CD4-positive, alpha-beta T cell treated with Interleukin-1 beta for 1 hour (primary cell): Measurements from ENCODE around the gene CCDC86.

ENCODE experiments used
- DNase-seq, 2 donors: peaks; one replicate each; pipeline ENCODE4 v3.0.0-alpha.2; 2020 to 2022

CCDC86 gene

DNA sequence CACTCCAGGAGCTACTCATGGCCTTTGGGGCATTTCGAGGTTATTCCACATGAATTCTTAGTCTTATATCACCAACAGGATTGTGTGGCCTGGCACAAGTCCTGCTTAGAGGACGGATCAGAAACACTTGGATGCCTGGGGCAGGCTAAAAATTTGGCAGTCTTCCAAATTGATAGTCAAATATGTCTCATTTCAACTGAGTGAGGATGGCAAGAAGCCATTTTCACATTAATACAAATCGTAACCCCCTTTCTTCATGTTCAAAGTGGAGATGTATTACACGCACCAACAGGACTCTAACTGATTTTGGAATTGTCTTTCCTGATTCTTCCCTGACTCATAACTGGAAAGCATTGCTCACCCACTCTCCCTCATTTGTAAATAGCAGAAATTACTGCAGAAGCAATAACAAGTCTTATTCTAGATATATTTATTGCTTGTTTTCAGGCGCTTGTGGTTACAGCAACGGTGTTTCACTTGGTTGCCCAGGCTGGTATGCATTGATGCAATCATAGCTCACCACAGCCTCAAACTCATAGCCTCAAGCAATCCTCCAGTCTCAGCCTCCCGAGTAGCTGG, 10.3 kb upstream of the CCDC86 start:
- no peak for DNase-seq

DNA sequence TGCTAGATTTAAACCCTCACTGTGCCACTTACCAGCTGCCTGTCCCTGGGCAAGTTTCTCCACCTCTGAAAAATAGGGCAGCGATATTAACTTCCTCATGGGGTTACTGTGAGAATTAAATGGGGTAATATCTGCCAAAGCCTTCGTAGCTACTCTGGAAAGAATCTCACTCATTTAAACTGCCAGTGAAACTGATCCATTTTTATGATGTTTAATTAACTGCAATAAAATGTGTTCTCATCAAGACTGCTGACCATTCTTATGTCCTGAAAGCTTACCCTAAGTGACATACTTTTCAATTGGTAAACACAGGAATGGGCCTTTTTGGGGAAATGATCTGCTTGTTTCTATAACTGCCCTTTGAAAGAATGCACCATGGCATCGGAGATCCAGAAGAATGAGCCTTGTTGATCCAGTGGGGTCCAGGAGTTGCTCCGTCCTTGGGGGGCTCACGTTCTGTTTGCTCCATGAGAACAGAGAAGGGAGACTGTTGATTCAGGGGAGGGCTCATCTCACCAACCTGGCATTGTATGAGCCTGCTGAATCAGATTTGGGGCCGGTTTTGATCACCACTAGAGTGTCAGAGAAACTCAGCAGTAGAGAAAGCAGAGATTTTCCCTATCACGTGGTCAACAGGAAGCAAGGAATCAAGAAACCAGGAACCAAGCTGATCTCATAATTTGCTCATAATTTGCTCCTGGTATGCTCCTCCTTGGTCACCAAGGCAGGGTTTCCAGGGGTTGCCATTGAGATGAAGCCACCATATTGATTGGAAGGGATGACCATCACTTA, 7.0 kb upstream of the CCDC86 start:
- no peak for DNase-seq

DNA sequence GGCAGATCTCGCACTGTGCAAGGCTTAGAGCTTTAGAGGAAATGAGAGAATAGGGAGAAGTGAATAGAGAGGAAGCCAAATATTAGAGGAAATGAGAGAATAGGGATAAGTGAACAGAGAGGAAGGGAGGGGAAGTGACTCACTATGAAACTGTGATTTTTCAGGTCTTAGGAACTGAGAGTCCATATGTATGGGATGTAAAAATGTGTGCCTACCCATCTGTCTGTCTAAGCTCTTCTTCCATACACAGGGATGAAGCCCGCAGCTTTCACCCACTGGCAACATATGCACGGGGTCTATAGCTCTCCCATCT, 6.4 kb upstream of the CCDC86 start:
- DNase-seq: no peak

DNA sequence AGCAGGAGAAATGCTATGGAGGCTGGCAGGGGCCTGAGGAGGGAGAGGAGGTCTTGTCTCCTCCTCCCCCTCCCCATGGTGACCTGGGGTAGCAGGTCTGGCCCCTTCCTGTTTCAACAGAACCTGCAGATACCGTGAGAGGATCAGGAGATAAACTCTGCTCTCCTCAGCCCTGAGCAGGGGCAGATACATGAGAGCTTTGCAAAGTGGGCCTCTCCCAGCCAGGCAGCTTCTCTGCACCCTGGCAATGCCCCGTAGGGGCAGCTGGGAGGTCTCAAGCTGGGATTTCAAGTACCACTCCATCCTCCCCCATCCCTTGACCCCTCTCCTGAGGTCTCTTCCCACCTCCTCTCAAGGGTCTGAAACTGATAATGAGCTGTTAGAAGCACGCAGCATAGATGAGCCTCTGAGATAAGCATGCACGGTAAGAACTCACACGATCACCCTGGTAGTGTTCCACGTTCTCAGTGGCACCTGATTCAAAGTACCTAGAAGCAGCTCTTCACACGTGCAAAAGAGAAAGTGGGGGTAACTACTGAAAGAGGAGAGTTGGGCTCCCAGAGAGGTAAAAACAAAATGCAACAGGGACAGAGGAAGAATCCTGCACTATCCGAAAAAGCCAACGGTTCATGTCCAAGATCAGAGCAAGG, 4.9 kb upstream of the CCDC86 start:
- no peak for DNase-seq

DNA sequence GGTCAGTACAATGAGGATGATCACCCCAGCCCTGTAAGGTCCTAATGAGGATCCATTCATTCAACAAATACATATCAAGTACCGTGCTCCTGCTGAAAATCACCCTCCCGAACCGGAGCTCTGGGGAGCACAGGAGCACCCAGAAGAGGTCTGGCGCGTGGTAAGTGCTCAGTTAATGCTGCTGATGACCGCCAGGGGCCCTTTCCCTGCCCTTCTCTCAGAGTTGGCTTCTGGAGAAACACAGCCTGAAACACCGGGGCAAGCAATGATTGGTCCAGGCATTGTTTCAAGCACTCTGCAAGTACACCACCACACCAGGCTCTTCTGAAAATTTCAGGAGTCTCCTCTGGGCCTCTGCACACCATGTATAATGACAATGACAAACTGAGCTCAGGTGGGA, 3.8 kb upstream of the CCDC86 start:
- DNase-seq: no peak

DNA sequence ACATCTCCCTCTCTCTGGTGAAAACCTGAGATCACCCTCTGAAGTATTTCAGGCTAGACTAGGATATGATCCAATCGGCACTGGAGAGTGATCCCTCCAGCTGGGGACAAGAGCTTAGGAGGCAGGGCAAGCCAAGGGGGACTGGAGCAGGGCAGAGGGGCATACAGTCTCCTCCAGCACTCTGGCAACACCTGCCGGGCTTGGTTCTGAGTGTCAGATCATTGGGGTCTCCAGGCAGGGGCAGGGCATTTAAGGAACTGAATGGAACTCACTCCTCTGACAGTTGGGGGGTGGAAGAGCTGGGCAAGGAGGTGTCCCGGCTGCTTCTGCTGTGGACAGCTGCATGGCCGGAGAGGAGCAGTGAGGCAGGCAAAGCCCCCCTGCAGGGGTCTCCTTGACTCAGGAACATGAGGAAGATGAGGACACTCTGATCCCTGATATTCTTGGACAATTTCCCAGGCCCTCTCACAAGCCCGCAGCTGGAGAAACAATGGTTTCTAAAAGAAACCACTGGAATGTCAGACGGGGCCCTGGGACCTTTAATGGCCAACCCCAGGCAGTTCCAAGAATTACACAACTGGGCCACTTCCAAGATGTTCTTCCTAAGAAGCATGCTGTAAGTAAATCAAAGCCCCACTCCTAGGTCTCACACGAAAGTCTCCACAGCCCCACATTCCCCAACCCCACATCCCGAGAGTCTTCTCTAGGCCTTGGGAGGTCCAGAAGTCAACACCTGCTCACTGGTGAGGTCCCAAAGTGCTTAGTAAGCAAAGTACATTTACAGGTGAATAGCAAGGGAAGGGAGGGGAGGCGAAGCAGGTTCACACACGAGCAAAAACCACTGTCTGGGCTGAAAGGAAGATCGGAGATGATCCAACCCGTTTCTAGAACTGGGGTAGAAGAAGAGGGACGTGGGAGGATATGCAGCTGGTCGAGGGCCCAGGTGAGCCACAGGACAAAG, 1.2 kb upstream of the CCDC86 start:
- no peak for DNase-seq

DNA sequence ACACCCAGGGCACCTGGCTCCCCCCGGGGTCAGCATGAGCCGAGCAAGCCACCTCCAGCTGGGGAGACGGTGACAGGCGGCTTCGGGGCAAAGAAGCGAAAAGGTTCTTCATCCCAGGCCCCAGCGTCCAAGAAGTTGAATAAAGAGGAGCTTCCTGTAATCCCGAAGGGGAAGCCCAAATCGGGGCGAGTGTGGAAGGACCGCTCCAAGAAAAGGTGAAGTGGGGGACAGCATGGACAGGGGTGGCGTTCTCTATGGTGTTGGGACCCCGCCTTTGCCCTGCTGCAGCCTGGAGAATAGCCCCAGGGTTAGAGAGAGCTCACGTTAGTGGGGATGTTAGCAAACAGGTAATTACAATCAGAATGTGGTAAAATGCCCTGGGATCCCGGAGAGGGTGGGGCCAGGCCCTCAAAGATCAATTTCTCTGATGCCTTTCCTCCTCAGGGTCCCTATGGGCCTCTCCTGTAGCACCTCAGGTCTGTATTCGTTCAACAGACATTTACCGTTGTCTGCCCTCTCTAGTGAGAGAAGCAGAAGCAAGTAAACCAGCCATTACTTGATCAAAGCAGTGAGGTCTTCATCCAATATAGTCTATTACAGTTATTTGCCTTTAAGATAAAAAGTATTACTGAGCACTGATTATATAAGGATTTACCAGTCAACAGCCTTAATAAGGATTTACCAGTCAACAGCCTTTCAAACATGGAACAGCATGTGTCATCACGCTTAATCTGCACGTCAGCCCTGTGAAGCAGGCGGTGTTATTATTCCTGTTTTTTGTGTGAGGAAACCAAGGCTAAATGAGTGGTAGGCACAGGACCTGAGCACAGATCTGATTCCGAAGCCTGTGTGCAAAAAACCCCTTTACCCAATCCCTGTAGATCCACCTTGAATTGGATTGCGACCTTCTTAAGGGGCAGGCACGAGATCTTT, 1.0 kb downstream of the CCDC86 start:
- no peak for DNase-seq

DNA sequence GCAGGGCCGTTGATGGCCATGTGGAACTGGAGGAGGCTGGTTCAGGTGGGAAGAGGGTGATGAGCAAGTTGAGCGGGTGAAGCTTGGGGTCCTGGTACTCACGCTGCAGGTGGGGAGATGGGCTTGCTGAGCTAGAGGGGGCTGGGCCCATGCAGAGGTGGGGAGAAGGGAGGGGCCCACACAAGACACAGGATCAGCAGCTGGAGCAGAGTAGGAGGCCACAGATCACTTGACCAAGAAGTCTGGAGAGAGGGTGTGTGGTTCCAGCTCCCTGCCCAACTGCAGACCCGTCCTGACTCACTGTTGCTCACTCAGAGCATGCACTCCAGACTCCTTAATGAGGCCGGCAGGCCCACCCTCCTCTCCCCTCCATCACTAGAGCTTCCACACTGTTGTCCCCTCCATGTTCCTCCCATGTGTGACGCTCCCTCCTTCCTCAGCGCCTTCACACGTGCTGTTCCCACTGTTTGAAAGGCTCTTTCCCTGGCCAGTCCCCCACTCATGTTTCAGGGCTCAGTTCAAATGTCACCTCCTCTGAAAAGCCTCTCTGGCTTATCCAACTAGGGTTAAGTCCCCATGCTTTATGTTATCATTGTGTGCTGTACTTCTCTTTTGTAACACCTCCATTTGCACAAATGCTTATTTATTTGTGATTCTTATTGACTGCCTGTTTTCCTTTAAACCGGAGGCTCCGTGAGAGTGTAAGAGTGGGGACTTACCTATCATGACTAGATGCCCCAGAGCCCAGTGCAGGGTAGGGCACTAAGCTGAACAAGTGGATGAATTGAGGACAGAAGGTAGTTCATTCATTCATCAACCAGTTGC, 2.3 kb downstream of the CCDC86 start:
- DNase-seq: no peak

DNA sequence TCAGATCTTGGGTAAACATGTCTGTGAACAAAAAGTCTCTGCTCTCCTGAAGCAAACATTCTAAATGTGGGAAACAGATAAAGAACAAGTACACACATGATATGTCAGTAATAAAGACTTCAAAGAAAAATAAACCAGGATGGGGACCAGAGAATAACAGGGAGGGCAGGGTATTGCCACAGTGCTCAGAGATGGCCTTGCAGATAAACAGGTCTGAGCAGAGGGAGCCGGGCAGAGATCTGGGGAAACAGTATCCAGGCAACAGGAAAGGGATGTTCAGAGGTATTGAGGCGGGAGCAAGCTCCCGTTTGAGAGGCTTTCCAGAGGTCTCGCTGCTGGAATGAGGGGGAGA, 2.9 kb downstream of the CCDC86 start:
- no peak for DNase-seq

DNA sequence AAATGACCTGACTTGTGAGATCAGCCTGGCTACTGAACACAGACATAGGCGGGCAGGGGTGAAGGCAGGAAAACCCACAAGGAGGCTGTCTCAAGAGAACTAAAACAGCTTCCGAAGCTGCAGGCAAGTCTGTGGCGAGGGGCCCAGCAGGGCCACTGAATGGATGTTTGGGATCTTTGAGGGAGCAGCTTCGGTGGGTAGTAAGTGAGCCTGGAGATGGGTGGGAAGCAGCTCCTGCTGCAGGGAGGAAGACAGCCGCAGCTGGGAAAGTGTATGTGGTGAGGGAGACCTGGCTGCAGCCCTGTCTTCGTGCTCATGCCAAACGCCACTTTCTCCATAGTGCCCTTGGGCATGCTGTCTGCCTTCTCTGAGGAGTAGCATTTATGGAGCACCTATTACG, 3.4 kb downstream of the CCDC86 start:
- no peak for DNase-seq

DNA sequence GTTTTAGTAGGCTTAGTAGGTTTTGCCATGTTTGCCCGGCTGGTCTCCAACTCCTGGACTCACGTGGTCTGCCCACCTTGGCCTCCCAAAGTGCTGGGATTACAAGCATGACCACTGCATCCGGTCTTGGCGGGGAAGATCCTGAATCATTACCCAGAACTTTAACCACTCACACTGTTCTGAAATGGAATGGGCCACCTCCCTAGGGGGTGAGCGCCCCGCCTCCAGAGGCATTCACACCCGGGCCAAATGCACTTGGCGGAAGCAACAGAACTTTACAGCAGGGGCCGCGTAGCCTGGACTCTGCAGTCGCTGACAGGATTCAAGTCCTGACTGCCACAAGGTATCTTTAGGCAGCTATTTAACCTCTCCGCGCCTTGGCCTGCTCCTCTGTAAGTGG, 5.4 kb downstream of the CCDC86 start:
- no peak for DNase-seq

DNA sequence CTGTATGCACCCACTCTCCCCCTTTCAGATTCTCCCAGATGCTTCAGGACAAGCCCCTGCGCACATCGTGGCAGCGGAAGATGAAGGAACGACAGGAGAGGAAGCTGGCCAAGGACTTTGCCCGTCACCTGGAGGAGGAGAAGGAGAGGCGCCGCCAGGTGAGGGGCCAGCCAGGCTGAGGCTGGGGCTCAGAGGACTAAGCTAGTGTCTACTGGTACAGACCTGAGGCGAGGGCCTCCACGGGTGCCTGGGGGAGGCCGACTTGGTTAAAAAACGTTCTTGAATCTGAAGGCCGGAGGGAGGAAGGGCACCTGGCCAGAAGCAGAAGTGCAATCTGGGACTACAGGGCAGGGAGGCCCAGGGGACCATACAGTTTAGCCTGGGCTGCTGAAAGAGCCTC, 6.0 kb downstream of the CCDC86 start:
- no peak for DNase-seq

DNA sequence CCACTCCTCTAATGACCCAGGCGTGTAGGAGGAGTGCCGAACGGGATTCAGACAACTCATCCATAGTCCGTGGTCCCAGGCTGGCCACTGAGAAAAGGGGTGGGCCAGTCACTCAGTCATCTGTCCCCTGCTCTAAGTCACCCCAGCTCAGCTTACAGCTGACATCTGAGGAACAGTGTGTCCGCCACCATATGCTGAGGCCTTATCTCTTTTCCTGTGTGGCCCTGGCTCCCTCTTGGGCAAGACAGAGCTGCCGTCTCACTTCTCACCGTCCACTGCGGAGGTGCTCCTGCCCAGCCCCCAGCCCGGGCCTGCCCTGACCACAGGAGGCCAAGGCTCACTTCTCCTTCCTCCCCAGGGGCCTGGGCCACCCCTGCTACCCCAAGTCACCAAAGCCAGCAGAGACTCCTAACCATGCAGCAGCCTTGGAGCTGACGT, 6.8 kb downstream of the CCDC86 start:
- DNase-seq: no peak

DNA sequence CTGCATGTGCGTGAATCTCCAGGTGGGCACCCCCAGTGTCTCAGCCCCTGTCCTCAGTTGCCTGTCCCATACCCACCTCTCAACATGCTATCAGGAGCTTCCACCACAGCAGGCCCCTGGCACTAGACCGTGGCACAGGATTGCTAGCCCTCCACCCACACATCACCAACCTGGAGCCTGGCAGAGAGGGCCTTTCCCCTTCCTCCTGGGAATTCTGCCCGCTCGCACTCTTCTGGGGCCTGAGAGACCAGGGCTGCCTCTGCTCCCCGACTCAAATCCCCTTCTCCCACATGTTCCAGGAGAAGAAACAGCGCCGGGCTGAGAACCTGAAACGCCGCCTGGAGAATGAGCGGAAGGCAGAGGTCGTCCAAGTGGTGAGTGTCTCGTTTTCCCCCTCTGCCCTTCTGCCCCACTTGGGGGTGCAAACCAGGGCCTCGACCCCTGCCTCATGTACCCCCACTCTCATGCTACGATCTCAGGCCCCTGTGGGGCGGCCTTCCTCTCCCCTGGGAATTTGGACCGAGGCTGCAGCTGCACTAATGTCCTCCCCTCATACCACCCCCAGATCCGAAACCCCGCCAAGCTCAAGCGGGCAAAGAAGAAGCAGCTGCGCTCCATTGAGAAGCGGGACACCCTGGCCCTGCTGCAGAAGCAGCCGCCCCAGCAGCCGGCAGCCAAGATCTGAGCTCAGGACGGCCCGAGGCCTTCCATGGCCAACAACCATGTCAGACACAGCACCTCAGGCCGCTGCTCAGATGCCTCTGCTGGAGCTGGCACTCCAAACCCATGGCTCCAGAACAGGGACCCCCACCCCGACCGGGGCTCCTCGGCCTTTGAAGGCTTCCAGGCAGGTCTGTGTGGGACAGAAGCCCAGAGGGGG, 8.0 kb downstream of the CCDC86 start:
- DNase-seq: no peak

DNA sequence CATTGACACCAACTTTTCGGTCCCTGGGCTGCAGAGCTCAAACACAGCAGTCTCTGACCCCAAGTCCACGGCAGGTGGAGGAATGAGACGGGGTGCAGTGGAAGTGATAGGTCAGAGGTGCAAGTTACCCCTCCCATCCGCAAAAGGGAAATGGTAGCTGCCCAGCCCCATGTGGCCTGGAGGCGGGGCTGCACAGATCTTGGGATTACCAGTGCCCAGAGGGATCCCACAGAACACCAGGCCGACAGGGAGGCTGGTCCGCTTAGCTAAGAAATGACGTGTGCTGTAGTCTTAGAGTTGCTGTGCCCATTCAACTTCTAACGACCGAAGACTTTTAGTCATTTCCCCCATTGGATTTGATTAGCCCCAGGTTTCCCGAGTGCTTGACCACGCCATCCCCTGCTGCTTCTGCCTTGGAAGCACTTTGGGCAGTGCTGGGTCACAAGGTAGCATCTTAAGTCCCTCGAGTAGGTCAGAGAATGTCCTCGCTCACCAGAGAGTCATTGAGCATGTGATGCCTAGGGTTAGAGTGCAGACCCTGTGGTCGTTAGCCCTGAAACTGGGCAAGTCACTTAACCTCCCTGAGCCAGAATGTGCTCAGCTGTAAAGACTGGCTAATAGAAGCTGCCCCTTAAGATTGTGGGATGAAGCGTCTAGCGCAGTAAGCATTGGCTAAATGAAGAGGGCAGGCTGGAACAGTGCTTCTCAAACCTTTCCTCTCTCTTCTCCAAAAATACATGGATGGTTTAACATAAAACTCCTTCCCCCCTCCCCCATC, 9.6 kb downstream of the CCDC86 start:
- no peak for DNase-seq

DNA sequence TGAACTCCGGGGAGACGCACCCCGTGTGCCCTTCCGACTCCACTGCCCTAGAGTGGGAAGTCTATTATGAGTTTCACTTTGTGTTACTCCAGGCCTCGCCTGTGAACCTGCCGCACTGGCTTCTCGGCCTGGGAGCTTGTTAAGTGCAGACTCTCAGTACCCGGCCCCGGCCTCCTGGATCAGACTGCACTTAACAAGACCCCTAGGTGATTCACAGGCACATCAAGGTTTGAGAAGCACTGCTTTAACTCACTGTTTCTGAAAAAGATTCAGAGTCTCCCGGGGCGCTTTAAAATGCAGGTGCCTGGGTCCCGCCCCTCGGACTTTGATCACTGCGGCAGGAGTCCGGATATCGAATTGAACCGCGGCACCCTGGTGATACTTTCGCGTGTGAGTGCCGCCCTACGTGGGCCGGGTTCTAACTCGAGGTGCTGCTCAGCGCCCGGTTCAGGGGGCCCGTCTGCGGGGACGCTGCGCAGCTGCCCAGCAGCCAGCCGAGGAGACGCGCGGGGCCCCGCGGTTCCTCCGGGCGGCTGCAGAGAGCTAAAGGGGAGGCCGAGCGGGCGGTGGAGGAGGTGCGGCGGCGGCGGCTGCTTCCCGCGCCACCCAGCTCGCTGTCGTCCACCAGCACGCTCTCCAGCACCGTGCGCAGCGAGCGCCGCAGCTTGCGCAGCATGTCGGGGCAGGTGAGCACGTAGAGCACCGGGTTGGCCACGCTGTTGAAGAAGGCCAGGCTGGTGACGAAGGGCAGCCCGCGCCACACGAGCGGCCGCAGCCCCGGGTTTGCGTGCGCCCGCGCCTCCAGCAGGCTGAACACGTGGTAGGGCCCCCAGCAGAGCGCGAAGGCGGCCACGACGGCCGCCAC, 10.4 kb downstream of the CCDC86 start:
- no peak for DNase-seq

DNA sequence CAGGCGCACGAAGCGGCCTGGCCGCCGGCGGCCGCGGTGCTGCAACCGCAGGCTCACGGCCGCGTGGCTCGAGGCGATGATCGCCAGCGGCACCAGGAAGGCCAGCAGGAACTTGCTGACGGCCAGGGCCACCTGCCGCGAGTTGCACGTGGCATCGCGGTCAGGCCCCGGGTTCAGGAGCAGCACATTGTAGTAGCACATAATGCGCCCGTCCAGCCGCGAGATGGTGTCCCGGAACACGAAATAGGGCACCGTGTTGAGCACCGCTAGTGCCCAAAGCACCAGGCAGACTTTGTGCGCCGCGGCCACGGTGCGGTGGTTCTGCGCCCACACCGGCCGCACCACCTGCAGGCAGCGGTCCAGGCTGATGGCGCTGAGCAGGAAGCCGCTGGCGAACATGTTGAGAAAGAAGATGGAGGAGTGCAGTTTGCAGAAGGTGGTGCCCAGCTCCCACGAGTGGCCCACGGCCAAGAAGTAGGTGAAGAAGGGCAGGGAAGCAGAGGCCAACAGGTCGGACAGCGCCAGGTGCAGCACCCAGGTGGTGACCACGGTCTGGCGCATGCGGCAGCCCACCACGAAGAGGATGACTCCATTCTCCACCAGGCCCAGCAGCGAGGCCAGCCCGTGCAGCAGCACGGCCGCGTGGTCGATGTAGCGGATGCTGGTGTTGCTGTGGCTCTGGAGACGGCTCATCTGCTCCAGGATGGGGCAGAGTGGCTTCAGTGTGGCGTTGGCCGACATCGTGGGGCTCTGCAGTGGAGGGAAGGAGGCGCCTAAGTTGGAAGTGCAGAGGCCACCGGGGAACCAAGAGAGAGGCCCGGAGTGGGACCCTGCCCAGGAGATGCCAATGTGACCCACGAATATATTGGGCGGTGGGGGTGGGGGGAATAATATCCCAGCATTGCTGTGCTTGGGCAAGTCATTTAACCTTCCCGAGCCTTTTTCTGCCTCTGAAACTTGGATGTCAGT, 11.4 kb downstream of the CCDC86 start:
- no peak for DNase-seq
